NCI-H146 treated with DMSO at 0.1 percent for 48 hours (cell line): ENCODE data around the gene STON1.
A peak's percentile ranks its signal among the peaks of the same experiment; 100 is the strongest.
"Not testable (repeated sequence)": the region's sequence is repeated elsewhere in the genome, so short reads cannot be mapped to it uniquely, and the experiment has no call there.

Experiments used
- DNase-seq: peaks from one replicate; lab custom pipeline; 2025; ENCODE audit not compliant: unreplicated experiment; lab: John Stamatoyannopoulos, UW

STON1 gene

DNA sequence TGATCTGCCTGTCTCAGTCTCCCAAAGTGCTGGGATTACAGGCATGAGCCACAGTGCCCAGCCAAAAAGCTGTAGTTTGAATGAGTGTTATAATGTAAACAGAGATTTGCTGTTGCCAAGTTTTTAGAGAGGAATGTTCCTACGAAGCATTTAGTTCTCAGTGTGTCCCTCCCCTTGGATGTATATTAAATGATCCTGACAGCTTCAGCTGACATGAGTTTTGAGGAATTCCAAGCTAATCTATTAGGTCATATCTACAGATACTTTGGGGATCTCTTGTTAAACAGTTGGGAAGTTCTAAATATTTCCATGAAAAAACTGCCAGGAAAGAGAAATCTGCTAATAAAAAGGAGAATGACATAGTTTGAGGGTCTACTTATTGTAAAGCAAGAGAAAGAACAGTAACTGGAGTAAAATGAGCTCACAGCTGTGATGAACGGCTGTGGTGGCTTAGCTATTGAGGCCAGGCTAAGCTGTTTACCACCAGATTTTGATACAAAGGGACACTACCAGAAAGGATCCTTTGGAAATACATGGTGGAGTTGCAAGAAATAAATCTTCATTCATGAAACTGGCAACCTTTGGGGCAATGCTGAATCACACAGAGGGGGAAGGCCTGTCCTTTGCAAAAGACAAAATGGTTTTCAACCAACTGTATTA is 2.6 kb upstream of the STON1 start:
- no peak for DNase-seq

DNA sequence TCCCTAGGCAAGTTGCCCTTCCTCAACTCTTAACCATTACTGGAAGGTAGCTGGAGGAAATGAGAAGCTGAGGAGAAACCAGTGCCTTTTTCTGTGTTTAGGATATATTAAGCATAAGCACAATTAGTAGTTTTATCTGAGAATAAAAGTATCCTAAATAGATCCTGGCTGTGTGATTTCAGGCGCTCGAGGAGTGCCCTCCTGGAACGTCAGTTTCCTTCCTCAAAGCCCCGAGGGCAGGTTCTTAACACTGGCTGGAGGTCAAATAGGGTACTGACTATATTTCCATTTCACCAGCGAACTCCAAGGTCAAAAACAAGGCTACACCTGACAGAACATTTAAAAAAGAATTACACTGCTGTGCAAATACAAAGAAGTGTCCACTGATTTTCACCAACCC is 1.5 kb upstream of the STON1 start:
- DNase-seq, result no peak

DNA sequence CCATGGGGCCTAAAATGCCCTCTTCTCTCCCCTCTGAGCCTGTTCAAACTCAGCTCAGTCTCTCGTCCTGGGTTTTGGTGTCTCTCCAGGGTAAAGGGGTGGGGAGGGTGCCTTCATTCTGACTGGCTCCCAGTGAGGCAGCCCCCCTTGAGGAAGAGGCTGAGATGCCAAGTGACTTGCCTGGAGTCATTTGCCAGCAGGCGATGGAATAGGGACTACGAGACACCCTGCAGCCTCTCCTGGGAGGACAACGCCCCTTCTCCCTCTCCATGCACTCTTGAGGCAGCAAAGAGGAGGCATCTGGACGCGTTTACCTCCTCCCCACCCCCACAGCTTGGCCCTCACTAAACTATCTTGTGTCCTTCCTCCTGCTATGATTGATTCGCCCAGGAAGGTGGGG is 760 bp upstream of the STON1 start:
- no peak for DNase-seq

DNA sequence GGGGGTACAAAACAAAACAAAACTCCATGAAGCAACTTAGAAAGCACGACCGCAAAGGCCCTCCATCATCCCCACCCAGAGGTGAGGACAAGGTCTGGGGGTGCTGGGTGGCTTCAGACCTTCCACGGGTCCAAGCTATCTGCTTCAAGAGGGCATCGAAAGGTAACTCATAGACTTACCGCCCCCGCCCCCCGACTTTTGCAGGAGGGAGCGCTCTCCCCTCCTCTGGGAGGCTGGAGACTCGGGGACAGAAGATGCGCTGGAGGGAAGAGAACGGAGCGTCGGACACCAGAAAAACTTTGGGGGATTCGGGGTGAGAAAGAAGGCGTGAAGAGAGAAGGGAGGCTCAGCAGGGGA is 300 bp upstream of the STON1 start:
- DNase-seq, result no peak

DNA sequence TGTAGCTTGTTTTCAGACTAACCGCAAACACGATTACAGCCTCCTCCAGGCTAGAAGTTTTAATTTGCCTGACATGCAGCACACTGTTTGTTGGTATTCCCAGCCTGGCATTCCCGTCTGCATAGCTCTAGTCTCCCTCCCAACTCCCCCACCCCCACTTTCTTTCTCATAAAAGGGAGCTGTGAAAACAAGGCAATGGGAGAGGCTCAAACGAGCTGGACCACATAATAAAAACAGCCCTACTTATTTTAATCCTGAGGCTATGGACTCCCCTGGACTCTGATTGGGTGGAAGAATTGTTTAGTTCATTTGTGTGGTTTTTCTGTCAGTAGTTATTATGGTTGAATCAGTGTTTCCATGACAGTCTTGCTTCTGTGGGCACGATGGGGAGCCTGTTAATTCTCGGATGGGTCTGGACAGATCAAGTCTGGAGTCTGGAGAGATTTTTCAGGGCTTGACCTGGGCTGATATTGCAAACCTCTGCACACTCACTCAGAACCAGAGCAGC is 1.2 kb downstream of the STON1 start:
- peak; percentile 15 for DNase-seq

DNA sequence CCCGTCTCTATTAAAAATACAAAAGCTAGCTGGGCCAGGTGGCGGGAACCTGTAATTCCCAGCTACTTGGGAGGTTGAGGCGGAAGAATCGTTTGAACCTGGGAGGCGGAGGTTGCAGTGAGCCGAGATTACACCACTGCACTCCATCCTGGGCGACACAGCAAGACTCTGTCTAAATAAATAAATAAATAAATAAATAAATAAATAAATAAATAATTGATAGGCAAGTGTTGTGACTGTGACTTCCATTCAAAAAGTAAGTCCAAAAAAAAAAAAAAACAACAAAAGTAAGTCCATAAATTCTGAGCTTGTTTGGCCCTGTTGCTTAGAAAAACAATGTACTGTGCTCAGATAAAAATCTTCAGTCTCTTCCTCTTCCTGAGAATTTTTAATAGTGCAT is 2.2 kb downstream of the STON1 start:
- no peak for DNase-seq

DNA sequence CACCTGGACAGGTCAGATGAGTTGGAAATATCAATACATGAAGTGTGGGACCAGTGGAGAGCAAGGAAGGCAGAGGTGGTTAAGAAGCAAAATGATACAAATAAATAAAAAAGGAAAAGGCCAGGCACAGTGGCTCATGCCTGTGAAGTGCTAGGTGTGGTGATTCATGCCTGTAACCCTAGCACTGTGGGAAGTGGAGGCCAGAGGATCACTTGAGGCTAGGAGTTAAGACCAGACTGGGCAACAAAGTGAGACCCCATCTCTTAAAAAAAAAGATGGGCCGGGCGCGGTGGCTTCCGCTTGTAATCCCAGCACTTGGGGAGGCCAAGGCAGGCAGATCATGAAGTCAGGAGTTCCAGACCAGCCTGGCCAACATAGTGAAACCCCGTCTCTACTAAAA is 2.9 kb downstream of the STON1 start:
- no peak for DNase-seq

DNA sequence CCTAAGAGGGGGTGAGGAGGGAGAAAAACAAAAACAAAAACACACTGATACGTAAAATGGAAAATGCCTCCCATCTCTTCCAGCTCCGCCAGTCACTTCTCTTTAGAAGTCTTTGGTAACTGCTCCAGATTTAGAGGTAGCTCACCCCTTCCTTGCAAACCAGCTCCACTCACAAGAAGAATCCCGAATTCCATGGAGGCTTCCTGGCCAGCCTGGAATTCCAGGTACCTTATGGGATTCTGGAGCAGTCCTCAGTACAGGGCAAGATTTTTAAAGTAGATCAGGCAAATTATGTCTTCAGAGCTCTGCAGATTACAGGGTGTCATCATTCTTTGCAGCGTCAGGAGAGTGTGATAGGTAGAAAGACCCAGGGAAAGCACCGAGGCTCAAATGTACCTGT is 4.8 kb downstream of the STON1 start:
- no peak for DNase-seq

DNA sequence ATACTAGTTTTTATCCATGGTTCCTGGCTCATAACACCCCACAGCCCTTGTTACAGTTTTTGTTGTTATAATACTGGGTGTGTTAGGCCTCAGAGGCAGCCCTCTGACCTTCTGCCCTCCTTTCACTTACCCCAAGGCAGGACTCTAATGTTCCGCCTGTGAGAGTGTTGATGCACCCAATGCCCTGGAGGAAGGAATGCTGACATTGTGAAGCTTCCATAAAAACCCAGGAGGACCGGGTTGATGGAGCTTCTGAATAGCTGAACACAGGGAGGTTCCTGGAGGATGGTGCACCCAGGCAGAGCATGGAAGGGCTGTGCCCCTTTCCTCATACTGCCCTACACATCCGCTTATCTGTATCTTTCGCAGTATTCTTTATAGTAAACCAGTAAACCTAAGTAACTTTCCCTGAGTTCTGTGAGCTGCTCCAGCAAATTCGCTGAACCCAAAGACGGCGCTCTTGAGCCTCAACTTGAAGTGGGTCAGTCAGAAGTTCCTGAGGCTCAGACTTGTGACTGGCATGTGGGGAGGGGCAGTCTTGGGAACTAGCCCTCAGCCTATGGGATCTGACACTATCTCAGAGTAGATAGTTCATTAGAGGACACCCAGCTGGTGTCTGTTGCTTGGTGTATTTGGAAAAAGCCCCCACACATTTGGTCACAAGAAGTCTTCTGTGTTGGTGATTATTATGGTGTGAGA is 10.4 kb downstream of the STON1 start:
- DNase-seq, result no peak

DNA sequence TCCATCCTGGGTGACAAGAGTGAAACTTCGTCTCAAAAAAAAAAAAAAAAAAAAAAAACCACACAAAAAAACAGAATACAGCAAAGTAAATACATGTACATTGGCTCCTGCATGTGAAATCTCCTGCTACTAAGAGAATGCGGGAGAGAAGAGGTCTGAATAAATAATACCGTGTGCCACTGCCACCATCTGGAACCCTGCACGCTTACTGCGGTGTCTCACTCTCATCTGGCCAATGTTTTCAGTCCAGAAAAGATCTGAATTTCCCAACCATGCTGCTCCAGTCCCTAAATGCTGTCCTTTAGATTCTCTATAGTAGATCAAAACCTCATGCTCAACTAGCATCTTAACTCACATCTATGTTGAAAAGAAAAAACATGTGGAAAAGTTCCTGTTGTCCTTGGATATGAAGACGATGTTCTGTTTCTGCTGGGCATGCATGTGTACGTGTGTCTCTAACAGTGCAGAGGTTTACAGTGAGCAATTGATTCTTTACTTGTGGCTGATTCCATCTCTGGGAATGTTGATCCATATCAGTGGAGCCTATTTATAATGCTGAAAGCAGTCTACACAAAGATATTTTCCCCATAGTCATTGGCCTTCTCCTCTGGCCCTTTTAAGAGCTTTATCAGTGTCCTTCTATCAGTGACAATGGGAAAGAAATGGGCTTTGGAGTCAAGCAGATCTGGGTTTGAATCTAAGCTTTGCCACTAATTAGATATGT is 11.9 kb downstream of the STON1 start:
- DNase-seq, result no peak

DNA sequence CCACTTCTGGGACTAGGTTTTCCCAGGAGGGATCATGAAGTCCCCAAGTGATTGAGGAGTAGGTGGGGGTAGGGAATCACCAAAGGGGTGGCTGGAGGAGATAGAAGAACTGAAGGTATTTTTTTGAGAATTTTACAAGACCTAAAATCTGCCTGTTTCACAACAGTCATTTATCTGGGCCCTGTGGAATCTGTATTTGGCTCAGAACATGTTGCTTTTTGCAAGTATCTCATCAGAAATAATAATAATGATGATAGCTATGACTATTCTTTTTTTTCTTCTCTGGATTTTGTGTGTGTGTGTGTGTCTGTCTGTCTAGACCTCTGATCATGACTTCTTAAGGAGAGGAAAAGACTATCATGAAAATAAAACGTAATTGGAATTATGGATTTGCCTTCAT is 13.9 kb downstream of the STON1 start:
- DNase-seq, result no peak

DNA sequence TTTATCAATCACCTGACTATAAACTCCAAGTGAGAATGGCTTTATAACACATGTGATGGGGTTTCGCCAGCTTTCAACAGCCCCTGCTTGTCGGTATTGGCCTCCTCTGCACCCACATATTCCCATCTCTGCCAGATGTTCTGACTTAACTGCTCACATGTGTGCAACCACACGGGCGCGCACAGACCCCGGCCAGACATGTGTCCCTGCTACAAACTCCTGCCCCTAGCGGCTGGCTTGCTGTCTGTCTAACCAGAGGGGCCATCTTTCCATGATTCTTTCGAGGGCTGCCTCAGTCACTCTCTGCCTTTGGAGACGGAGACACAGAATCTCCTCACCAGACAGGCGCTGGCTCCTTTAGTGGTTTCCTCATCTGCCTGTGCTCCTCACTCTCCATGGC is 15.3 kb downstream of the STON1 start:
- no peak for DNase-seq

DNA sequence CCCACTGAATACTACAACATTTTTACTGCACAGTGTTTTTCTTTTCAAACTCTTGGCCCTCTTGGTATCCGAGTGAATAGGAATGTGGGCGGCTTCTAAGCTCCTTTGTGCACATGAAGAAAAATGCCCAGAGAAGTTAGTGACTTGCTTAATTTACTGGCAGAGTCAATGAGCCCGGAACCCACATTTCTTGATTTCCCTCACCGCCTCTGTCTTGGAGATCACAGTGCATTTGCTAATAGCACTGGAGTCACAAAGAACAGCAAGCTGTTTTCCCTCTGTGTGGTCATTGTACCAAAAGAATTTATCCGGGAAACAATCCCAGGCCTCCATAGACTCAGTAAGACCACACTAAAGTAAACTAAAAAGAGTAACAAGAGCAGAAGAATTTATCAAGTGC is 18.9 kb downstream of the STON1 start:
- DNase-seq, result no peak

DNA sequence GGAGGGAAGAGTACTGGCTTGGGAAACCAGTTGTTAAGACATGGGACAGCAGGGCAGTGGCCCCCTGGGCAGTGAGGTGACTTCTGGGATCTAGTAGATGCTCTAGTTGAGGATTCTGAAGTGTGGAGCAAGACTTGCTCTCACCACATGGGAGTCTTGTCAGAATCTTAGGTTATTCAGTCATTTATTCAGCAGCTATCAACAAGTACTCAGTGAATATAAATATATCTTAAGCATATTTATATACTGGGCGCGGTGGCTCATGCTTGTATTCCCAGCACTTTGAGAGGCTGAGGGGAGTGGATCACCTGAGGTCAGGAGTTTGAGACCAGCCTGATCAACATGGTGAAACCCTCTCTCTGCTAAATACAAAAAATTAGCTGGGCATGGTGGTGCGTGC is 20.0 kb downstream of the STON1 start:
- DNase-seq, result no peak

DNA sequence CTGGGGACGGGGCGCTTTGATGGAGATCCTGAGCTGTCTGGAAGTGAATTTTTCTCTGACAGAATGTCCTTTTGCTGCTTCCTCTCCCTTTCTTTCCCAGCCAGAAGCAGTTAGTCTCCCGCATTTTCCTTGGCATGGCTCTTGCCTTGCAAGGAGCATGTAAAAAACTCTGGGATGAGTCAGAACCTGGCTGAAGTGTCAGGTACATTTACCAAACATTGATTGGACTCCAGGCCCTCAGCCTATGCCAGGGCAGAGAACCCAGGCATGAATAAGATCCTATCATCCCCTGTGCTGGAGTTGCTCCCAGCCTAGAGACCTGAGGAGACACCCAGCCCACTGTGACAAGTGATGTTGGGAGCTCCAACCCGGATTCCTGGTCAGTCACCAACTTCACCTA is 21.6 kb downstream of the STON1 start:
- no peak for DNase-seq

DNA sequence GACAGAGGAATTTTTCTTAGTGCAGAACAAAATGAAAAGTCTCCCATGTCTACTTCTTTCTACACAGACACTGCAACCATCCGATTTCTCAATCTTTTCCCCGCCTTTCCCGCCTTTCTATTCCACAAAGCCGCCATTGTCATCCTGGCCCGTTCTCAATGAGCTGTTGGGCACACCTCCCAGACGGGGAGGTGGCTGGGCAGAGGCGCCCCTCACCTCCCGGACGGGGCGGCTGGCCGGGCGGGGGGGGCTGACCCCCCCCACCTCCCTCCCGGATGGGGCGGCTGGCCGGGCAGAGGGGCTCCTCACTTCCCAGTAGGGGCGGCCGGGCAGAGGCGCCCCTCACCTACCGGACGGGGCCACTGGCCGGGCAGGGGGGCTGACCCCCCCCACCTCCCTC is 25.1 kb downstream of the STON1 start:
- DNase-seq, result not testable (repeated sequence)

DNA sequence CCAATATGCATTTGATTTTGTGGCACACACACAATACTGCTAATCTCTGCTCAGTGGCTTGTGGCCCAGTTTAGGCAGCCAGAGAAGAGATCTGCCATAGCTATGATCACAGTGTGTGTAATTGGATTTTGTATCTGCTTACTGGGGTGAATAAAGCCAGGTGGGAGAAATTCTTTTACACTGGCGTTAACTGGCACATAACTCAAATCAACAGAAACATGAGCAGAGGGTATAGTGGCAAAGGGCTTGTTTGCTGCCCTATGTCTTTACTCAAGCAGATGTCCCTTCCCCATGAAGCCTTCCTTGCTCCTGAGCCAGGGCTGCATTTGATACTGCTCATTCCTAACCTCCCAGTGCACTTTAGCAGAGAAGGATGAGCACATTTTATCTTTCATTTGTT is 28.5 kb downstream of the STON1 start:
- no peak for DNase-seq

DNA sequence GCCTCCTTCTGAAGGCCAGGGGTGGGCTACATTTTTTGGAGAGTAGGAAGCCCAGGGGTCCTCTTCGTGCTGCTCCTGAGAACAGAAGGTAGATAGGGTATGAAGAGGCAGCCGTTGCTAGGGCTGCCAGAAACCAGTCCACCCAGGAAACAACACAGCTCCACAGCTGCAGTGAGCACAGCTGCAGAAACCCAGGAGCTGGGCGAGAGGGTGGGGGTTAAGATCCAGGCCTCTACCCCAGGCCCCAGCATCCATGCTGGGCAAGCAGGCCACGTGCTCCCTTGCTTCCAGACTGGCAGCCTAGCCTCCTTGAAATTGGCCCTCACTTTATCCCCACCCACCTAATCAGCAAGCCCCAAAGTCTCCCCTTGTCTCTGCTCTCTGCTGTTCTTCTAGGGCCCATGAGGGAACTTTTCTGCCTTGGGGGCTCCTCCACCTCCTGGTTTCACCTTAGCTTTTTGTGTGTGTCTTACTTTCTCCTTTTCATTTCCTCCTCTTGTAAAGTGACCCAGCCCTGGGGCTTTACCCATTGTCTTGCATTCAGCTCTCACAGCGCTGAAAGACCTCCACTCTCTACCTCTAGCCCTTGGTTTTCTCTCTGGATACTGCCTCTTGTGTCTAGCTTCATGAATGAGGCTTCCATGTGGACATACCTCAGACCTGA is 30.7 kb downstream of the STON1 start:
- no peak for DNase-seq

DNA sequence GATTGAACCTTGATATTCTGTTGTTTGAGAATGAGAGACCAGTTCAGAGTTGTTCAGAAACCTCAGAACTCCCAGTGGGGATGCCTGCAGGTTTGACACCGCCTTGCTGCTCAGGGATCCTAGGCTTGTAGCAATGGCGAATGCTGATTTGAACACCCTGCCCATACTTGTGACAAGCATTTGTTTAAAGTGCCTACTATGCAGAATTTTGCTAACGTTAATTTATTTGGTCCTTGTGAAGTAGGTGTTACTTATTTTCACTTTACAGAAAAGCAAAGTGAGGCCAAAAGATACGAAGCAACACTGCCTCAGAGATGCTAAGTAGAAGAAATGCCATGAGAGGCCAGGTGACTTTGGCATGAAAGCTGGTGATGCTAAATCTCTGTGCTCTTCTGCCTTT is 32.3 kb downstream of the STON1 start:
- no peak for DNase-seq

DNA sequence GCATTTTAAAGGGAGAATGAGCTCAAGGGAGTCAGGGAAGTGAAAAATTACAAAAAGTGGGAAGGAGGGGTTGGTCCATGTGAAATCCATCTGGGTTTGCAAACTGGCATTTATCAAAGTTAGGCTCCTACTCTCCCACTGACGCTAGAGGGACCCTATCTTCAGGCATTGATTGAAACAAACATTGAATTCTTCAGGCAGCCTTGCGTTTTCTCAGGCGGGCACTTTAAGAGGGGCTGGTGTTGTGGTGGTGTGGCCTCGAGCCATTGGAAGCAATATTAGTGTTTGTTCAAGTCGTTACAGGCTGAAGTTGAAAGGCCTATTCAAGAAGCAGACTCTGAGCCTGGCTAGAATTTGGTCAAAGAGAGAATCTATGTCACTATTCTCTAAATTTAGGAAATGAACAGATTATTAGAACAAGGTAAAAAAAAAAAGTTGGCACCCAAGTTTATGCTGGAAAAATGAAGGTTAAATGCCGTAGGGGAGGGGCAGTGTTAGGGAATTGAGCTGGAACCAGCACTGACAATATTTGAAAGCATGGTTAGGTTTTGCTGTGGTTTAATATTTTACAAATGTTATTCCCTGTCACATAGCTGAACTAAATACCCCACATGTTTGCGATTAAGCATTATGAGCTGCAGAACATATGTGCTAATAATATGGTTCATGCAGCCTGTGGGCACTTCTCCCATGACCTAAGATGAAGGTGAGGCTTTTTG is 36.8 kb downstream of the STON1 start:
- no peak for DNase-seq

DNA sequence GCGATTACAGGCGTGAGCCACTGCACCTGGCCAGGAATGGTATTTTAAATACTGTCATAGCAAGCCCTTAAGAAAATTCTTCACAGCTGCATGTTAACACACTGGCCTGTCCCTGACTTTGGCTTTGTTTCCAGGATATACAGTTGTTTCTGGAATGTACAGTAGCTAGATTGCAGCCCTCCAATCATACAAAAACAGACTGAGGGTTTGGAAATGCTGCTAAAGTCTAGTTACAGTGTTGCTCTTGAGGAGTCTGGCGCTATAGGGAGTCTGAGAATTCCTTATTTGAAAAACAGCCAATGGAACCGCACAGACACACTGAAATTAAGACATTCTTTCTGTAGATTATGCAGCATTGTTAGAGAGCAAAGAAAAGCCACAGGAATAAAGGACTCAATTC is 37.7 kb downstream of the STON1 start:
- DNase-seq, result no peak
